T-cell (primary cell): ENCODE data around the gene NR3C1. TPM values are rescaled to one million over a fixed set of nuclear protein-coding genes. Genes with fewer than 3 reads are reported as not detected.

Source experiments
- ATAC-seq, 4 experiments: fragments of 200-7000 bp in 3 of 4; fragments of 150-1000 bp in 1 of 4; cut with Tn5 transposase; replicated peaks in 1 of 4; 1 replicate in 3 of 4; 2 replicates in 1 of 4; pipeline ENCODE4 v1.10.0; 2021; ENCODE audit warnings: moderate library complexity in 3 of 4, mild to moderate bottlenecking in 2 of 4, moderate number of reproducible peaks in 1 of 4
- CTCF ChIA-PET, 2 donors: fragments of 300-600 bp; sonication (Branson Sonifier 250); formaldehyde crosslinking; loops; one replicate each; lab custom pipeline; 2022; ENCODE audit warnings: antibody characterized with exemption in 2 of 2; lab: Charles Lee
- POLR2A ChIA-PET, 2 donors: fragments of 300-600 bp; sonication (Branson Sonifier 250); formaldehyde crosslinking; loops; one replicate each; lab custom pipeline; 2022; ENCODE audit warnings: antibody characterized with exemption in 2 of 2; lab: Charles Lee
- DNase-seq, 35 experiments: peaks; one replicate each; pipeline versions ENCODE4 v3.0.0 to v3.0.0-alpha.2; 2013 to 2023
- H3K27ac ChIP-seq: one replicate; pipeline ENCODE4 v1.5.1; 2013; ENCODE audit warnings: low read length
- H3K27me3 ChIP-seq, 2 experiments: replicated peaks in 1 of 2; 1 replicate in 1 of 2; 2 replicates in 1 of 2; pipeline versions ENCODE4 v1.6.1 to v1.7.0; 2013; ENCODE audit warnings: low read length in 1 of 2, mixed read lengths in 1 of 2; ENCODE audit not compliant: control insufficient read depth in 2 of 2, insufficient read depth in 2 of 2; ENCODE audit errors: extremely low read depth in 1 of 2
- H3K36me3 ChIP-seq, 2 donors: 1 replicate in 1 of 2; 2 replicates in 1 of 2; pipeline versions ENCODE4 v1.6.1 to v1.7.0; 2013; ENCODE audit warnings: low read length in 1 of 2; ENCODE audit not compliant: control insufficient read depth in 2 of 2, insufficient read depth in 1 of 2; ENCODE audit errors: extremely low read depth in 1 of 2
- H3K4me1 ChIP-seq, 2 experiments: 1 replicate in 1 of 2; 2 replicates in 1 of 2; pipeline versions ENCODE4 v1.6.1 to v1.7.0; 2013; ENCODE audit warnings: low read length in 2 of 2, mixed read lengths in 1 of 2; ENCODE audit not compliant: insufficient read depth in 2 of 2, control insufficient read depth in 1 of 2; ENCODE audit errors: extremely low read depth in 1 of 2
- H3K4me3 ChIP-seq, 2 donors: 1 replicate in 1 of 2; 2 replicates in 1 of 2; pipeline versions ENCODE4 v1.5.1 to v1.7.0; 2013; ENCODE audit warnings: mild to moderate bottlenecking in 2 of 2, low read length in 1 of 2, moderate library complexity in 1 of 2; ENCODE audit not compliant: control insufficient read depth in 1 of 2; ENCODE audit errors: extremely low read depth in 1 of 2
- H3K9me3 ChIP-seq: 2 replicates; pipeline ENCODE4 v1.7.0; 2013
- H3K27ac Mint-ChIP-seq, 2 donors: one replicate each; pipeline ENCODE4 v1.8.0; 2020 to 2021; ENCODE audit warnings: mild to moderate bottlenecking in 2 of 2, mixed read lengths in 2 of 2
- H3K27me3 Mint-ChIP-seq, 2 donors: one replicate each; pipeline ENCODE4 v1.8.0; 2021 to 2022; ENCODE audit warnings: mixed read lengths in 2 of 2
- H3K36me3 Mint-ChIP-seq: one replicate; pipeline ENCODE4 v1.8.0; 2021; ENCODE audit warnings: mixed read lengths
- H3K4me1 Mint-ChIP-seq, 3 donors: one replicate each; pipeline ENCODE4 v1.8.0; 2020 to 2022; ENCODE audit warnings: mixed read lengths in 3 of 3, mild to moderate bottlenecking in 1 of 3
- H3K4me3 Mint-ChIP-seq, 3 donors: one replicate each; pipeline ENCODE4 v1.8.0; 2020 to 2022; ENCODE audit warnings: mild to moderate bottlenecking in 3 of 3, mixed read lengths in 3 of 3, moderate library complexity in 3 of 3
- H3K9me3 Mint-ChIP-seq, 3 donors: one replicate each; pipeline ENCODE4 v1.8.0; 2020 to 2022; ENCODE audit warnings: mixed read lengths in 3 of 3
- WGBS: methylation state at CpG from one replicate; pipeline ENCODE4 v1.1.5; 2013; ENCODE audit warnings: missing lambda C conversion rate; ENCODE audit not compliant: insufficient coverage; 5-methylcytosine and 5-hydroxymethylcytosine counted together
- total RNA-seq, 35 experiments: library from RNA in 6 of 35; stranded (reverse) in 6 of 35; fragments of 120-200 nt in 1 of 35; gene quantifications; one replicate each; pipeline versions ENCODE4 v1.2.1 to v1.2.4 and lab custom pipeline; 2013 to 2026

The NR3C1 gene
- total RNA-seq, 5 donors from 2014 or later (not counting 1 experiment from before 2014, with no cell fraction given): 108 to 156 (median 122) TPM

DNA sequence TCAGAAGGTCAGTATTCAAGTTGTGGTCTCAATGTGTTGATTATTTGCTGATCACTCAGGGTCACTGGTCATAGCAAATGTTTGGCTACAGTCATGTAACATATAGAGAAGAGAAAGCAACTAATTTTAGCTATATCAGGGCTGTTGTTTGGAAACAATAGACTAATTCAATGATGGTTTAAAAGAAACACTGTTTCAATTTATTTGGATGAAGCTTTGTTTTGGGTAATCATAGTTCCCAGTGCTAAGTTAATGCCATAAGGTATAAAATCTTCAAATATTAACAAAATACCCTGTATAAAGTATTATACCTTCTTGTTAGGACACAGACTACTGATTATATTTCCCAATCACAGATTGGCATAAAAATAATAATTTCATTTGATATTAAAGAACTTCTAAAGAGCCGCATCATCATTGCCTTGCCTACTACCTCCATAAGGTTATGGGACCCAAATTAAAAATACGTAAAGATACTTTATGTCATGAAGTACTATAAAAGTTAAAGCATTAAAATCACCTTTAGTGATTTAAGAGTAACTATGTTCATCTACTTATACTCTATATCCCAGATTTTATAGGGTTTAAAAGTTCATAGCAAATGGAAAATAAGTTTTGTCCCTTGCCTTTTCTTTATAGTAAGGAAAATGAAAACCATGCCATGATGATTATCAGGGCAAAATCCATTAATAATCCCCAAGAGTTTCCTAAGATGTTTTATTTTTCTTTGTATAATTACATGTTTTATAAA is 6.0 kb downstream of the NR3C1 start:
- Histone ChIP-seq H3K9me3 (no peaks in the 10 kb centered on the region), H3K4me1 (peaks cover 18 to 61% of the 10 kb centered on the region in 2 experiments), H3K4me3 (peak overlapping the region in 1 of 2 donors; percentile 1), H3K27me3 (no peaks in the 10 kb centered on the region), H3K27ac (no peak overlapping the region), H3K36me3 (peaks cover 0 to 13% of the 10 kb centered on the region in 2 donors)
- peaks cover 87 to 90% (median 88%) of the 10 kb centered on the region in 3 donors for H3K4me1 Mint-ChIP-seq
- H3K27me3 Mint-ChIP-seq: no peaks in the 10 kb centered on the region
- ATAC-seq: no peak
- ChIA-PET CTCF (interaction anchor here (0.6 to 1.2 kb wide), 3 partner anchors 10 to 139 kb away, joined by 3 to 4 read pairs (median 3); no protein-coding TSS in a partner anchor), POLR2A (interaction anchor here (0.6 to 1.8 kb wide), 3 partner anchors 12 to 807 kb away, joined by 3 to 5 read pairs (median 3); no protein-coding TSS in a partner anchor)
- H3K4me3 Mint-ChIP-seq: peak overlapping the region; percentile 89 to 95 (median 91)
- no peak for DNase-seq
- no CpG with 5 or more reads among the region's 2 CpGs for WGBS
- H3K9me3 Mint-ChIP-seq: no peaks in the 10 kb centered on the region
- H3K36me3 Mint-ChIP-seq: peaks cover 38% of the 10 kb centered on the region
- H3K27ac Mint-ChIP-seq: no peak overlapping the region

DNA sequence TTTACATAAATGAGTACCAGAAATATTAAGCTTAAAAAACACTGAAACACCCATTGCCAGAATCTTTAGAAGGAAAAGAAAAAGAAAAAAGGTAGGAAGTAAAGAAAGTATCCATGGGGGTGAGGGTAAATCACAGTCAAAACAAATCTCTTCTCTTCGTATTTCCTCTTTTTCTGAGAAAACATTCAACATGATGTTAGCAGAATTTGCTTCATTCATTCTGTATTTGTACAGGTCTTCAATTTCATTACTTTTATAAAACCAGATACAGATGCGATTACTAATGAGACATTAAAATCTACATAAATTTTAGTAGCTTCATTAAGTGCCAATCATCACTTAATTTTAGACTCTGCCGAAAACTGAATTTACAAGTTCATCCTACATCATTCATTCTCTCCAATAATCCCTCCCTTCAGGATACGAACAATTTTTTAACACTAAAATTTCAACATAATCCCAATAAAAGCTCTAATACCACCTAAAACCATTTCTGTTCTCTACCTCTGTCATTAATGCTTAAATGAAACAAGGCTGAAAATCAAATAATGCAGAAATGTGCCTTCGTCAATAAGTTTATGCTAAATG is 7.0 kb downstream of the NR3C1 start:
- H3K4me1 ChIP-seq: peaks cover 12 to 52% of the 10 kb centered on the region in 2 experiments
- WGBS: 100% methylated on average over 1 of the region's 5 CpGs
- Mint-ChIP-seq H3K4me3 (peak overlapping the region; percentile 89 to 95 (median 91)), H3K4me1 (peaks cover 86 to 89% (median 87%) of the 10 kb centered on the region in 3 donors), H3K27ac (peak overlapping the region in 1 of 2 donors; percentile 20), H3K9me3 (no peaks in the 10 kb centered on the region), H3K36me3 (peaks cover 38% of the 10 kb centered on the region), H3K27me3 (no peaks in the 10 kb centered on the region)
- H3K27me3 ChIP-seq: no peaks in the 10 kb centered on the region
- POLR2A ChIA-PET: interaction anchor here in 1 of 2 donors (0.6 to 1.8 kb wide), 4 partner anchors 13 to 434 kb away, joined by 3 to 5 read pairs (median 4); no protein-coding TSS in a partner anchor
- no peak overlapping the region for H3K4me3 ChIP-seq
- H3K27ac ChIP-seq: no peak overlapping the region
- DNase-seq (no peak), ATAC-seq (no peak)
- peaks cover 0 to 13% of the 10 kb centered on the region in 2 donors for H3K36me3 ChIP-seq
- no peaks in the 10 kb centered on the region for H3K9me3 ChIP-seq
- CTCF ChIA-PET: interaction anchor here in 1 of 2 donors (0.6 to 1.2 kb wide), 4 partner anchors 9 to 376 kb away, joined by 3 to 5 read pairs (median 4); no protein-coding TSS in a partner anchor

DNA sequence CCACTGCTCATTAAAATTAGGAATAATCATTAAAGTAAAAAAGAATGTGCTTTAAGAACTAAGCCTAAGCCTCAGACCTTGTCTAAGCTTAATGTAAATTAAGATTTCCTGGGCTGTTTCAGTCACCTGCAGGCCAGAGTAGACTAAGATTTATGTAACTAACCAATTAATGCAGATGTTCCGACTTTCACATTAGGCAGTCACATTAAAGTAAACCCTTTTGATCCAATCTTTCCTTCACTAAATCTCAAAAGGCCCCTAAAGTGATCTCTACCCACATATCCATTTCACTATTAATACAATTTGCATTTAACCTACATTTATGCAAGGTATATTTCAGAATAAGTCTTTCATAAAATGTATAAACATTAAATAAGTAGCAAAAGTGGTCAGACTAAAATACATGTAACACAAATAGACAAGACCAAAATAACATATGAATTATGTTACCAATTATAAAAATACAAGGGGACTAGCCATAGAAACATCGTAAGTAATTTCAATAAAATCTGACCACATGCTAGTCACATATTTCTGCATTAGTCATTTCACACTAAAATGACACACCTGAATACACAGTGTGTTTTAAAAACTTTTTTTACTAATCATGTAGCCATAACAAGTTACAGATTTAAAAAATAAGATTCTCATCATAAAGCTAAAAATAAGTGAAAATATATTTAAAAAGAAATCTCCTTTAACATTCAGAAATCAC is 7.7 kb downstream of the NR3C1 start:
- no peak overlapping the region for H3K27ac ChIP-seq
- no peak overlapping the region for H3K27ac Mint-ChIP-seq

DNA sequence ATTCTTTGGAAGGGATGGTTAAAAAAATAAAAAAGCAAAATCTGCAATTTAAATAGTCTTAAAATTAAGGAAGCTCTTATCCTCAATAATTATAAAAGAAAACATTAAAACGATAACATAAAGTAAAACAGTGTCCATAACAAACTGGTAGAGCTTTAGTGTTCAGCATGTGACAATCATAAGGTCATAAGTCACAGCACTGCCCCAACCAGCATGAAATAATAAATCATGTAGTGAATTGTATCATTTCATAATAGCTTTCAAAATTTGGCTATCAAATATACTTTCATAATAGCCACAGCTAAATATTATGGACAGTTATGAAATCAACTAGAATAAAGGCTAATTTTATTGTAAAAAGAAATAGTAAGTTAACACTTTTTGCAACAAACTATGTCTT is 10.0 kb downstream of the NR3C1 start:
- Histone ChIP-seq H3K9me3 (no peaks in the 10 kb centered on the region), H3K4me1 (peaks cover 0 to 40% of the 10 kb centered on the region in 2 experiments), H3K4me3 (no peak overlapping the region), H3K36me3 (peaks cover 0 to 4% of the 10 kb centered on the region in 2 donors), H3K27me3 (no peaks in the 10 kb centered on the region), H3K27ac (no peak overlapping the region)
- H3K4me1 Mint-ChIP-seq: peaks cover 80 to 82% (median 81%) of the 10 kb centered on the region in 3 donors
- ATAC-seq: no peak
- WGBS: no CpG with 5 or more reads among the region's 1 CpG
- peak overlapping the region in 1 of 3 donors; percentile 23 for H3K4me3 Mint-ChIP-seq
- H3K9me3 Mint-ChIP-seq: no peaks in the 10 kb centered on the region
- H3K36me3 Mint-ChIP-seq: peaks cover 16% of the 10 kb centered on the region
- H3K27me3 Mint-ChIP-seq: no peaks in the 10 kb centered on the region
- H3K27ac Mint-ChIP-seq: no peak overlapping the region
- POLR2A ChIA-PET: interaction anchor here (0.6 to 0.9 kb wide), 2 partner anchors 18 to 31 kb away, joined by 3 read pairs; no protein-coding TSS in a partner anchor
- no peak for DNase-seq
- CTCF ChIA-PET: interaction anchor here in 1 of 2 donors (0.8 to 1.6 kb wide), 4 partner anchors 10 to 391 kb away, joined by 3 to 5 read pairs (median 3); partner anchors contain the start of gene NR3C1

More for the DNA sequence above, 7.7 kb downstream of the NR3C1 start:
- POLR2A ChIA-PET: interaction anchor here (0.6 to 1.8 kb wide), 5 partner anchors 9 to 435 kb away, joined by 3 to 5 read pairs (median 3); no protein-coding TSS in a partner anchor
- ATAC-seq (peak in 1 of 4 experiments; percentile 31), DNase-seq (no peak)
- CTCF ChIA-PET: interaction anchor here in 1 of 2 donors (0.7 to 1.2 kb wide), 2 partner anchors 8 to 58 kb away, joined by 3 to 4 read pairs; no protein-coding TSS in a partner anchor
- H3K4me3 ChIP-seq: no peak overlapping the region
- peak overlapping the region; percentile 89 to 95 (median 91) for H3K4me3 Mint-ChIP-seq
- H3K9me3 Mint-ChIP-seq: no peaks in the 10 kb centered on the region
- H3K36me3 ChIP-seq: peaks cover 0 to 13% of the 10 kb centered on the region in 2 donors
- no peaks in the 10 kb centered on the region for H3K27me3 Mint-ChIP-seq
- peaks cover 82 to 84% (median 83%) of the 10 kb centered on the region in 3 donors for H3K4me1 Mint-ChIP-seq
- H3K9me3 ChIP-seq: no peaks in the 10 kb centered on the region
- H3K4me1 ChIP-seq: peaks cover 12 to 49% of the 10 kb centered on the region in 2 experiments
- no peaks in the 10 kb centered on the region for H3K27me3 ChIP-seq
- peaks cover 33% of the 10 kb centered on the region for H3K36me3 Mint-ChIP-seq
- no CpG with 5 or more reads among the region's 2 CpGs for WGBS

DNA sequence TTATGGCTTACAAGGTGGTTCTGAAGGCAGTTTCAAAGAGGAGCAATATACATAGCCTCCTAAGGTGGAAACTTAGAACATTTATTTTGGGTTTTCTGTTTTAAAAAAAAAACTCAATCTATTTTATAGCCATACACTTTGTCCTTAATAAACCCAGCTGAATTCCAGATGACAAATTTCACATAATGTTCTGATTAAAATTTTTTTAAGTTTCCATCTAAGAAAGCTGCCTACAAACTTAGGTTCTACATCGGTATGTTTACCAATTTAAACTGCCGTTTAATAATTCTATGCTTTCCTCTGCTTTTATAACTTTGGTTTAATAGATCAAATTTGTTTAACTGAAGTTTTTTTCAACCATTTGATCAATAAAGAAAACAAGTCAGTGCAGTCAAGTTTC is 12.5 kb downstream of the NR3C1 start:
- H3K27me3 ChIP-seq: no peaks in the 10 kb centered on the region
- peaks cover 27% of the 10 kb centered on the region for H3K36me3 Mint-ChIP-seq
- H3K4me1 Mint-ChIP-seq: peaks cover 87 to 88% (median 87%) of the 10 kb centered on the region in 3 donors
- CTCF ChIA-PET: interaction anchor here in 1 of 2 donors (1.3 kb wide), 1 partner anchor 31 kb away, joined by 3 read pairs; no protein-coding TSS in a partner anchor
- H3K9me3 Mint-ChIP-seq: peaks cover 6 to 11% (median 9%) of the 10 kb centered on the region in 3 donors
- no peak overlapping the region for H3K27ac ChIP-seq
- ATAC-seq (no peak), DNase-seq (no peak)
- POLR2A ChIA-PET: interaction anchor here (0.6 to 0.8 kb wide), 3 partner anchors 11 to 141 kb away, joined by 3 to 5 read pairs (median 3); no protein-coding TSS in a partner anchor
- H3K9me3 ChIP-seq: peaks cover 4% of the 10 kb centered on the region
- H3K4me3 ChIP-seq: no peak overlapping the region
- H3K4me1 ChIP-seq: peaks cover 0 to 21% of the 10 kb centered on the region in 2 experiments
- no peak overlapping the region for H3K27ac Mint-ChIP-seq
- H3K36me3 ChIP-seq: peaks cover 0 to 7% of the 10 kb centered on the region in 2 donors
- WGBS: no CpG with 5 or more reads among the region's 2 CpGs
- H3K27me3 Mint-ChIP-seq: no peaks in the 10 kb centered on the region
- H3K4me3 Mint-ChIP-seq: no peak overlapping the region
